A172 (cell line): ENCODE measurements around the gene SYT9. TPM values are rescaled to one million over a fixed set of nuclear protein-coding genes. Genes with fewer than 3 reads are reported as not detected.
A peak's percentile ranks its signal among the peaks of the same experiment; 100 is the strongest.

Source experiments
- DNase-seq: peaks from one replicate; pipeline ENCODE4 v3.0.0-alpha.2; 2015; ENCODE audit warnings: low spot score
- total RNA-seq: library from RNA; depleted of rRNA; stranded (reverse); fragments of >200 nt; shearing (Covaris generic); gene quantifications from 2 replicates; pipeline ENCODE4 v1.2.3, GENCODE V29; 2014

SYT9 gene
- total RNA-seq, 1 experiment from 2014 or later, result not detected

- DNase-seq, result no peak
These were observed 219.4 kb downstream of the SYT9 start for GRCh38 chr11:7471071-7471470.

GRCh38 chr11:7473717-7474116 is 222.0 kb downstream of the SYT9 start:
- no peak for DNase-seq

- no peak for DNase-seq
These were observed 228.4 kb downstream of the SYT9 start for GRCh38 chr11:7480113-7480512.

- no peak for DNase-seq
These were observed 232.4 kb downstream of the SYT9 start for GRCh38 chr11:7484131-7484530.

GRCh38 chr11:7484645-7485044 is 232.9 kb downstream of the SYT9 start:
- DNase-seq, result no peak

DNA sequence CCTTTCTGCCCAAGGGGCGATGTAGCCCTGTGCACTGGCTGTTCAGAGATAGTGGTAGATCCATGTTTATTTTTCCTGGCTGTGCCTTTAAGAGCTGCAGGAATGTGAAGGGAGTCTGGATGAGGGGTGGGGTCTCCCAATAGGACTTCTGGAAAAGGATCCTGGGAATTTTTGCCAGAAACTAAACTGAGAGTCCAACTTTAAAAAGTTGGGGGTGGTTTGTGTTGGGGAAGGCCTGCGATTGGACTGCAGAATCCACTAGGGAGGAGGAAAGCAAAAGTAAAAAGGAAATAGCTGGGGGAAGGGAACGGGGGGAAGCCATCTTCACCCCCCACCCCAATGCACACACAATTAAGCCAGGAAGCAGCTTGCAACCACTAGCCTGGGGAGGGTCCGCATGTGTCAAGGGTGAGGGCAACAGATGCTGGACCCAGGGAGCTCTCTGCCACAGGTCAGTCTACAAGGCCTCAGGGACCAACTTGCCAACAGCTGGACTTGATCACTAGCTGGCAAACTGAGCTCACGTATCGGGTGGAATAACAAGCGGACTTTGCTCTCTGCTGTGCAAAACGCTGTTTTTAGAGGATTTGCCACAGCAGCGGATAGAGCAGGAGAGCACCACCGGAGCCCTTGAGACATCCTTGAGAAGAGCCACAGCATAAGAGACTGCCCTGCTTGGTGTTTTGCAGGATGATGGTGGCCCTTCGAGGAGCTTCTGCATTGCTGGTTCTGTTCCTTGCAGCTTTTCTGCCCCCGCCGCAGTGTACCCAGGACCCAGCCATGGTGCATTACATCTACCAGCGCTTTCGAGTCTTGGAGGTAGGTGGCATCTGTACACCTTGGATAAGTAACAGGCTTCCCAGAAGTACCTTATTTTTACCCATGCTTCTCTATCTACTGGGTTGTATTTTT is 233.7 kb downstream of the SYT9 start, which contains the start of gene OLFML1:
Gene OLFML1, plus strand, starts transcription at position 321 of the 912 bp plus-strand sequence. Its CDS starts 370 bp downstream, at position 691.
- DNase-seq, result no peak

GRCh38 chr11:7486098-7486780 is 234.5 kb downstream of the SYT9 start:
- DNase-seq, result no peak

DNA sequence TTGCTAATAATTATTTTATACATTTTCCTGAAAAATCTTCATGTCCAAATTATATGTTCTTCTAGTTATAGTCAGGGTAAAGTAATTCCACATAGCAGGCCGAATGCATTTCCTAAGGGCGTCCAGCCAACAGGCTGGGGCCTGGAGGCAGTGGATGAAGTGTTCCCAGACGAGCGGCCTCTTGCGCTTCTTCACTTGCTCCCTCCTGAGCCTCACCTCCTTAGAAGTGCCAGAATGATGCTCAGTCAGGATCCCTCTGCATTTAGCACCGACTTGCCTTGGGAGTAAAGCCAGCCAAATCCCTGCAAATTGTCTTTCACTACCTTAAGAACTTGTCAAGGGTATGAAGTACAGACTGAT is 235.1 kb downstream of the SYT9 start:
- DNase-seq, result no peak

- DNase-seq, result no peak
These were observed 235.7 kb downstream of the SYT9 start for GRCh38 chr11:7487360-7487759.

- no peak for DNase-seq
These were observed 237.0 kb downstream of the SYT9 start for GRCh38 chr11:7488681-7489080.

GRCh38 chr11:7489376-7489775 is 237.7 kb downstream of the SYT9 start:
- DNase-seq, result no peak

- DNase-seq, result peak; percentile 6
These were observed 238.3 kb downstream of the SYT9 start for GRCh38 chr11:7490054-7490453.

GRCh38 chr11:7490535-7490934 is 238.8 kb downstream of the SYT9 start:
- DNase-seq, result no peak

- no peak for DNase-seq
These were observed 240.5 kb downstream of the SYT9 start for GRCh38 chr11:7492253-7492652.

GRCh38 chr11:7493670-7494069 is 242.0 kb downstream of the SYT9 start:
- DNase-seq, result no peak

GRCh38 chr11:7494086-7494745 is 242.5 kb downstream of the SYT9 start:
- no peak for DNase-seq

DNA sequence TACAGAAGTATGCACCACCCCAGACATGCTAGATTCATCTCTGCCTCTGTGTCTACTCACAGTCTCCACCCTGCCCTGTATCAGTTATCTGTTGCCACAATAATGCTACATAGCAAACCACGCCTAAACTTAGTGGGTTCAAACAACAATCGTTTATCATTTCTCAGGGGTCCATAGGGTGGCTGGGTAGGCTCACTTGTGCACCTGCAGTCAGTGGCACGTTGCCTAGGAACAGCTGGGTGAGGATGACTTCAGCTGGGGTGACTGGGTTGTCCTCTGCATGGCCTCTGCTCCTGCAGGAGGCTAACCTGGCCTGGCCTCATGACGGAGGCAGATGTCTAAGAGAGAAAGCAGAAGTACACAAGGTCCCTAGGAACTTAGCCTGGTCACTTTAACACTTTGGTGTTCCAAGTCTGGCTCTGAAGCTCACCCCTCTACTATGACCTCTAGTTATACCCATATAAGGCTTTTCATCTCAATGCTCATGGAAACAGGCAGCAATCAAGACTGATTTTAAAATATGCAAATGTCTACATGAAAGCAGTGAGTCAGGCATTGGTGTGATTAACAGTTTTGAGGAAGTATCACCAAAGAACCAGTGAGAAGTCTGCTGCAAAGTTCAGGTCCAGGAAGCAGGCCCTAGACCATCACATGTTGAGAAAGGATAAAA is 244.3 kb downstream of the SYT9 start:
- DNase-seq, result no peak

- DNase-seq, result no peak
These were observed 246.5 kb downstream of the SYT9 start for GRCh38 chr11:7498193-7498592.

- no peak for DNase-seq
These were observed 247.4 kb downstream of the SYT9 start for GRCh38 chr11:7499081-7499480.

- DNase-seq, result no peak
These were observed 248.5 kb downstream of the SYT9 start for GRCh38 chr11:7500251-7500650.

DNA sequence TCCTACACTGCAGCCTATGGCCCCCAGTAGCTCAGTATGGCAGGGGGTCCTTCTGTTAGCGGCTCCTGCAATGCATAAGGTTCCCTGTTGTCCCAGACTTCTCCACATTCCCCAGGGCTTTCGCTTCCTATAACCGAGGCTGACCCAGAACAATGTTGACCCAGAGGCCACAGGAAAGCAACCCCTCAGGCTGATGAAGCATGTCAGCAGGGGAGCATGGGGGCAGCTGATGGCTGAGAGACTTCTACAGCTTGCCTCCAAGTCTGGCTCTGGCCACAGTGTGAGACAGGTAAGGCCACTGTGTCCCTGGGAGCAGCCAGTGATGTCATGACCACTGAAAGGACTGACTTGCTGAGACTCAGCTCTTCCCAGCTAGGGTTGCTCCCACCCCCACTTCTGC is 249.5 kb downstream of the SYT9 start:
- DNase-seq, result no peak

- no peak for DNase-seq
These were observed 250.2 kb downstream of the SYT9 start for GRCh38 chr11:7501894-7502293.
